Uterus (tissue), 2 donors: ENCODE results near the gene SEC14L5.

Source experiments
- POLR2A ChIP-seq, 2 donors: fragments of 450-650 bp; IDR thresholded peaks; one replicate each; pipeline ENCODE4 v1.6.1; 2016; ENCODE audit warnings: antibody characterized with exemption in 2 of 2, mild to moderate bottlenecking in 1 of 2, moderate library complexity in 1 of 2
- TF ChIP-seq, protein P1 (sequence below), 4 experiments: fragments of 200-600 bp in 2 of 4; fragments of 450-650 bp in 2 of 4; sonication (generic) in 2 of 4; IDR thresholded peaks; one replicate each; pipeline ENCODE4 v1.5.1; 2016 to 2019; ENCODE audit warnings: antibody characterized with exemption in 4 of 4, mild to moderate bottlenecking in 2 of 4, moderate library complexity in 1 of 4

GRCh38 chr16:4976611-4977145 is 18.5 kb downstream of the SEC14L5 start:
- TF ChIP-seq, protein P1, sequence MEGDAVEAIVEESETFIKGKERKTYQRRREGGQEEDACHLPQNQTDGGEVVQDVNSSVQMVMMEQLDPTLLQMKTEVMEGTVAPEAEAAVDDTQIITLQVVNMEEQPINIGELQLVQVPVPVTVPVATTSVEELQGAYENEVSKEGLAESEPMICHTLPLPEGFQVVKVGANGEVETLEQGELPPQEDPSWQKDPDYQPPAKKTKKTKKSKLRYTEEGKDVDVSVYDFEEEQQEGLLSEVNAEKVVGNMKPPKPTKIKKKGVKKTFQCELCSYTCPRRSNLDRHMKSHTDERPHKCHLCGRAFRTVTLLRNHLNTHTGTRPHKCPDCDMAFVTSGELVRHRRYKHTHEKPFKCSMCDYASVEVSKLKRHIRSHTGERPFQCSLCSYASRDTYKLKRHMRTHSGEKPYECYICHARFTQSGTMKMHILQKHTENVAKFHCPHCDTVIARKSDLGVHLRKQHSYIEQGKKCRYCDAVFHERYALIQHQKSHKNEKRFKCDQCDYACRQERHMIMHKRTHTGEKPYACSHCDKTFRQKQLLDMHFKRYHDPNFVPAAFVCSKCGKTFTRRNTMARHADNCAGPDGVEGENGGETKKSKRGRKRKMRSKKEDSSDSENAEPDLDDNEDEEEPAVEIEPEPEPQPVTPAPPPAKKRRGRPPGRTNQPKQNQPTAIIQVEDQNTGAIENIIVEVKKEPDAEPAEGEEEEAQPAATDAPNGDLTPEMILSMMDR (IDR thresholded peaks at IDR 0.05): no peak
- TF ChIP-seq POLR2A (IDR thresholded peaks at IDR 0.05): no peak
